MM.1S (cell line): Measurements from ENCODE around the gene IQCK.
"Not testable (repeated sequence)": the region's sequence is repeated elsewhere in the genome, so short reads cannot be mapped to it uniquely, and the experiment has no call there.

Source experiments
- DNase-seq: peaks from one replicate; pipeline ENCODE4 v3.0.0-alpha.2; 2015
- H2AFZ ChIP-seq: fragments of 300-600 bp; sonication (generic); 2 replicates; pipeline ENCODE4 v1.6.0; 2016; ENCODE audit warnings: antibody characterized with exemption, low read length
- H3F3A ChIP-seq: fragments of 300-600 bp; sonication (generic); 2 replicates; pipeline ENCODE4 v1.6.1; 2016; ENCODE audit warnings: mild to moderate bottlenecking, antibody characterized with exemption, low read length, moderate library complexity, mixed read lengths; ENCODE audit not compliant: insufficient read depth
- H3K27ac ChIP-seq: fragments of 300-600 bp; sonication (generic); 2 replicates; pipeline ENCODE4 v1.5.1; 2016; ENCODE audit warnings: mild to moderate bottlenecking, low read length
- H3K27me3 ChIP-seq: fragments of 300-600 bp; sonication (generic); replicated peaks from 2 replicates; pipeline ENCODE4 v1.6.0; 2016; ENCODE audit warnings: low read length; ENCODE audit not compliant: insufficient read depth
- H3K36me3 ChIP-seq: fragments of 300-600 bp; sonication (generic); replicated peaks from 2 replicates; pipeline ENCODE4 v1.6.1; 2016; ENCODE audit warnings: mild to moderate bottlenecking, low read length, mixed read lengths; ENCODE audit not compliant: insufficient read depth
- H3K4me1 ChIP-seq: fragments of 300-600 bp; sonication (generic); 2 replicates; pipeline ENCODE4 v1.6.1; 2016; ENCODE audit warnings: low read length, mixed read lengths
- H3K4me2 ChIP-seq: fragments of 300-600 bp; sonication (generic); 2 replicates; pipeline ENCODE4 v1.6.0; 2016; ENCODE audit warnings: low read depth, low read length
- H3K4me3 ChIP-seq: fragments of 300-600 bp; sonication (generic); 2 replicates; pipeline ENCODE4 v1.5.1; 2016; ENCODE audit warnings: low read length, mixed read lengths
- H3K79me2 ChIP-seq: fragments of 300-600 bp; sonication (generic); 2 replicates; pipeline ENCODE4 v1.6.1; 2016; ENCODE audit warnings: mixed run types, low read length, mixed read lengths
- H3K9ac ChIP-seq: fragments of 300-600 bp; sonication (generic); 2 replicates; pipeline ENCODE4 v1.6.1; 2016; ENCODE audit warnings: low read length, mixed read lengths
- H3K9me2 ChIP-seq: fragments of 300-600 bp; sonication (generic); replicated peaks from 2 replicates; pipeline ENCODE4 v1.6.1; 2016; ENCODE audit warnings: mild to moderate bottlenecking, low read length, mixed read lengths; ENCODE audit not compliant: insufficient read depth
- H3K9me3 ChIP-seq: fragments of 300-600 bp; sonication (generic); replicated peaks from 2 replicates; pipeline ENCODE4 v1.6.1; 2016; ENCODE audit warnings: mild to moderate bottlenecking, low read length, mixed read lengths; ENCODE audit not compliant: insufficient read depth
- H4K20me1 ChIP-seq: fragments of 300-600 bp; sonication (generic); 2 replicates; pipeline ENCODE4 v1.6.1; 2016; ENCODE audit warnings: mild to moderate bottlenecking, low read length, moderate library complexity, mixed read lengths; ENCODE audit not compliant: insufficient read depth
- EZH2 ChIP-seq: fragments of 300-600 bp; sonication (generic); optimal IDR thresholded peaks from 2 replicates; pipeline ENCODE3; 2017; ENCODE audit warnings: low read depth, mild to moderate bottlenecking, antibody characterized with exemption, low read length, mixed read lengths
- EZH2phosphoT487 ChIP-seq: fragments of 300-600 bp; sonication (generic); IDR thresholded peaks from 2 replicates; pipeline ENCODE4 v1.6.1; 2018; ENCODE audit warnings: antibody characterized with exemption, low read length
- TF ChIP-seq, protein P1 (sequence below): fragments of 300-600 bp; sonication (generic); IDR thresholded peaks from 2 replicates; pipeline ENCODE4 v1.5.1; 2016; ENCODE audit warnings: antibody characterized with exemption, low read length, mixed read lengths

The IQCK gene

DNA sequence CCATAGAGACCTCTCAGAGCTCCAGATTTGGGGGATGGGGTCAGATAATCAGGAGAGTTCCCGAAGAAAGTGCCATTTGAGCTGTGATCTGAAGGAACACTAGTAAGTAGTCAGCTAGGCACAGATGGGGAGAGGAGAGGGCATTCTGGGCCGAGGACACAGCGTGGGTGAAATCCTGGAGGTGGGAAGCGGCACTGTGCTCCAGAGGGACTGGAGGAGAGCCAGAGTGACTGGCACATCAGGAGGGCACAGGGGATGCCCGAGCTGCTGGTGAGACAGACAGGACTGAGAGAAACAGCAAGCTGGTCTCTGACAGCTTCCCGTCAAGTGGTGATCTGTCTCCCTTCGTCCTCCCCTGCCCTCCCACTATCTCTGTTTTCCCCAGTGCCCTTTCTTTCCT, 40.7 kb upstream of the IQCK start:
- H3F3A ChIP-seq: no peaks in the 10 kb centered on the region
- H3K4me1 ChIP-seq: no peaks in the 10 kb centered on the region
- no peaks in the 10 kb centered on the region for H3K9me2 ChIP-seq
- no peak overlapping the region for H3K9ac ChIP-seq
- no peak overlapping the region for H2AFZ ChIP-seq
- H3K27me3 ChIP-seq: no peaks in the 10 kb centered on the region
- no peaks in the 10 kb centered on the region for H4K20me1 ChIP-seq
- H3K36me3 ChIP-seq: no peaks in the 10 kb centered on the region
- H3K4me3 ChIP-seq: no peak overlapping the region
- H3K79me2 ChIP-seq: no peaks in the 10 kb centered on the region
- no peak overlapping the region for H3K27ac ChIP-seq
- no peak for TF ChIP-seq EZH2phosphoT487
- TF ChIP-seq, protein P1, sequence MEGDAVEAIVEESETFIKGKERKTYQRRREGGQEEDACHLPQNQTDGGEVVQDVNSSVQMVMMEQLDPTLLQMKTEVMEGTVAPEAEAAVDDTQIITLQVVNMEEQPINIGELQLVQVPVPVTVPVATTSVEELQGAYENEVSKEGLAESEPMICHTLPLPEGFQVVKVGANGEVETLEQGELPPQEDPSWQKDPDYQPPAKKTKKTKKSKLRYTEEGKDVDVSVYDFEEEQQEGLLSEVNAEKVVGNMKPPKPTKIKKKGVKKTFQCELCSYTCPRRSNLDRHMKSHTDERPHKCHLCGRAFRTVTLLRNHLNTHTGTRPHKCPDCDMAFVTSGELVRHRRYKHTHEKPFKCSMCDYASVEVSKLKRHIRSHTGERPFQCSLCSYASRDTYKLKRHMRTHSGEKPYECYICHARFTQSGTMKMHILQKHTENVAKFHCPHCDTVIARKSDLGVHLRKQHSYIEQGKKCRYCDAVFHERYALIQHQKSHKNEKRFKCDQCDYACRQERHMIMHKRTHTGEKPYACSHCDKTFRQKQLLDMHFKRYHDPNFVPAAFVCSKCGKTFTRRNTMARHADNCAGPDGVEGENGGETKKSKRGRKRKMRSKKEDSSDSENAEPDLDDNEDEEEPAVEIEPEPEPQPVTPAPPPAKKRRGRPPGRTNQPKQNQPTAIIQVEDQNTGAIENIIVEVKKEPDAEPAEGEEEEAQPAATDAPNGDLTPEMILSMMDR: no peak
- no peak for TF ChIP-seq EZH2
- no peaks in the 10 kb centered on the region for H3K9me3 ChIP-seq
- no peak for DNase-seq
- H3K4me2 ChIP-seq: no peak overlapping the region

DNA sequence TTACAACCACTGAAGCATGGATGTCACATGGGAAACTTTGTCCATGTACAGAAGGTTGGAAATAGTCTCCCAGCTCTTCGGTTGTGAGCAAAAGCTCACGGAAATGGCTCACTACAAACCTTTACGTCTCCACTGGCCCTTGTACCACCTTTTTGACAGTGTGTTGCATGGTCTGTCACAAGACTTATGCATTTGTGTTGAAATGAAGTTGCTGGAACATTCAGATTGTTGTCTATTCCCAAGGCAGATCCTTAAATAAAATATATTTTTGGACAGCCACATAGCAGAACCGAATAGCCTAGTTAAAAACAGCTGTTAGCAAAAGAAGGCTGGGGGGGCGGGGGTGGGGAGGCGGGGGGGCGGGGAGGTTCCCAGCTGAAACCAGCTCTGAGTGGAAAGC, 39.3 kb upstream of the IQCK start:
- no peaks in the 10 kb centered on the region for H3K9me3 ChIP-seq
- no peak for DNase-seq

DNA sequence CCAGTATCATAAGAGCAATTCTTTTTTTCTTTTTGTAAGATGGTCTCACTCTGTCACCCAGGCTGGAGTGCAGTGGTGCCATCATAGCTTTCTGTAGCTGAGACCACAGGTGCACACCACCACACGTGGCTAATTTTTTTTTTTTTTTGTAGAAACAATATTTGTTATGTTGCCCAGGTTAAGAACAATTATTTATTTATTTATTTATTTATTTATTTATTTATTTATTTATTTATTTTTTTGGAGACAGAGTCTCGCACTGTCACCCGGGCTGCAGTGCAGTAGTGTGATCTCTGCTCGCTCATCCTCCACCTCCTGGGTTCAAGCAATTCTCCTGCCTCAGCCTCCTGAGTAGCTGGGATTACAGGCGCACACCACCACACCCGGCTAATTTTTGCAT, 38.8 kb upstream of the IQCK start:
- H3K4me3 ChIP-seq, H3K36me3 ChIP-seq, H3F3A ChIP-seq, H3K27me3 ChIP-seq, H3K9me3 ChIP-seq, H3K79me2 ChIP-seq, H3K27ac ChIP-seq, H3K9me2 ChIP-seq, H3K9ac ChIP-seq, H3K4me1 ChIP-seq, H4K20me1 ChIP-seq, H3K4me2 ChIP-seq, H2AFZ ChIP-seq, DNase-seq: not testable (repeated sequence)

More for the DNA sequence above, 39.3 kb upstream of the IQCK start:
- Histone ChIP-seq H3K4me1 (no peaks in the 10 kb centered on the region), H3K79me2 (no peaks in the 10 kb centered on the region), H3K9ac (no peak overlapping the region), H4K20me1 (no peaks in the 10 kb centered on the region), H3K36me3 (no peaks in the 10 kb centered on the region), H3K4me2 (no peak overlapping the region), H2AFZ (no peak overlapping the region), H3F3A (no peaks in the 10 kb centered on the region), H3K9me2 (no peaks in the 10 kb centered on the region), H3K27ac (no peak overlapping the region), H3K27me3 (no peaks in the 10 kb centered on the region), H3K4me3 (no peak overlapping the region)
- no peak for TF ChIP-seq EZH2
- TF ChIP-seq, protein P1: no peak
- no peak for TF ChIP-seq EZH2phosphoT487

DNA sequence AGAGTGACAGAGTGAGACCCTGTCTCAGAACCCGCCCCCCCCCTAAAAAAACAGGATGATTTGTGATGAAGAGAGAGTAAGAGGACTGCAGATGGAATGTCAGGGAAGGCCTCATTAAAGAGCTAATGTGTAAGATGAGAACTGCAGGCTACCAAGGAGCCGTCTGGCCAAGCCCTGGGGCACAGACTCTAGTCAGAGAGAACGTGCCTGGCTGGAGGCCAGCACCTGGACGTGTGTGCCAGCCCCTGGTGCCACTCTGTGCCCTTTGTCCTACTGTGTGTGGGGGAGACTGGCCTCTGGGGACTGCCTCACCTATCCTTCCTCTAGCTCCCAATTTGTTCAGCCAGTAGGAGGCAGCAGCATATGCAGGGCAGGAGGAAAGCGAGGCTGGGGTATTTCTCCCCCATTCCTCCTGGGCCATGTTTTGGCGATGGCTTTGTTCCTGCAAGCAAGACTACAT, 37.2 kb upstream of the IQCK start:
- Histone ChIP-seq H3F3A (no peaks in the 10 kb centered on the region), H2AFZ (no peak overlapping the region)
- no peak for DNase-seq

More for the DNA sequence above, 37.2 kb upstream of the IQCK start:
- Histone ChIP-seq H3K4me3 (no peak overlapping the region), H3K27ac (no peak overlapping the region), H3K27me3 (no peaks in the 10 kb centered on the region), H4K20me1 (no peaks in the 10 kb centered on the region), H3K36me3 (no peaks in the 10 kb centered on the region), H3K4me2 (no peak overlapping the region), H3K4me1 (no peaks in the 10 kb centered on the region), H3K79me2 (no peaks in the 10 kb centered on the region), H3K9me3 (no peaks in the 10 kb centered on the region), H3K9ac (no peak overlapping the region), H3K9me2 (no peaks in the 10 kb centered on the region)
- TF ChIP-seq, protein P1: no peak
- no peak for TF ChIP-seq EZH2phosphoT487
- no peak for TF ChIP-seq EZH2
